Measurements from ENCODE around the gene AGBL1.

AGBL1 gene

DNA sequence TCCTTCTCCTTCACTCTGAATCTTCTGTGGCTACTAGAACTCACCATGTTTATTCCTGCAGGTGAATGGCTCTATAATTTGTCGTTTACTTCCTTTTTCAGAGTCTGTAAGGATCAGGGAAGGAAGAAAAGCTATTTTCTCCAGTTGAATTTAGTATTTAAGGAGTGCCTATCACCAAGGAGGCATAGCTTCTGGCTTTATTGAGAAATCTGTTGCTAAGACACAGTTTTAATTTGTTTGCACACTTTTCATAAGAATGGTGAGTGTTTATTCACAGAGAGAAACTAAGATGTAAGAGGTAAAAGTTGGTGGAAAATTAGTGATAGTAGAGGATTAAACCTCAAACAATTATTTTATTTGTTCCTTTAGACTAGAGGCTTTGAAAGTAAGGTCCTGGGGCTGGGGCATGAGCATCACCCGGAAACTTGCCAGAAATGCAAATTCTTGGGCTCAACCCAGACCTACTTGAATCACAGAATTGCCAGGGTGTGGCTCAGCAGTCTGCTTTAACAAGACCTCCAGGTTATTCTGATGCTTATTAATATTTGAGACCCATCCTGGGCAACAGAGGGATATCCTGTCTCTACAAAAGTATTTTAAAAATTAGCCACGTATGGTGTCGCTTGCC lies 461.3 kb downstream of the AGBL1 start:
- Histone ChIP-seq H3K4me1 (ENCODE audit: control insufficient read depth, insufficient read depth, low read length) (no peaks in the 10 kb centered on the region), H3K4me3 (ENCODE audit: low read depth, low read length) (no peak overlapping the region), H3K36me3 (ENCODE audit: control insufficient read depth in 2 of 2, insufficient read depth in 1 of 2, low read length in 2 of 2) (no peaks in the 10 kb centered on the region), H3K27ac (ENCODE audit: extremely low read depth, low read depth, low read length) (no peak overlapping the region), H3K9me3 (ENCODE audit: control insufficient read depth, insufficient read depth, low read depth, low read length) (no peaks in the 10 kb centered on the region)
- CTCF ChIA-PET, result interaction anchor here (0.6 to 0.9 kb wide), 2 partner anchors 109 to 815 kb away, joined by 3 read pairs; no protein-coding TSS in a partner anchor
- TF ChIP-seq, protein P1, sequence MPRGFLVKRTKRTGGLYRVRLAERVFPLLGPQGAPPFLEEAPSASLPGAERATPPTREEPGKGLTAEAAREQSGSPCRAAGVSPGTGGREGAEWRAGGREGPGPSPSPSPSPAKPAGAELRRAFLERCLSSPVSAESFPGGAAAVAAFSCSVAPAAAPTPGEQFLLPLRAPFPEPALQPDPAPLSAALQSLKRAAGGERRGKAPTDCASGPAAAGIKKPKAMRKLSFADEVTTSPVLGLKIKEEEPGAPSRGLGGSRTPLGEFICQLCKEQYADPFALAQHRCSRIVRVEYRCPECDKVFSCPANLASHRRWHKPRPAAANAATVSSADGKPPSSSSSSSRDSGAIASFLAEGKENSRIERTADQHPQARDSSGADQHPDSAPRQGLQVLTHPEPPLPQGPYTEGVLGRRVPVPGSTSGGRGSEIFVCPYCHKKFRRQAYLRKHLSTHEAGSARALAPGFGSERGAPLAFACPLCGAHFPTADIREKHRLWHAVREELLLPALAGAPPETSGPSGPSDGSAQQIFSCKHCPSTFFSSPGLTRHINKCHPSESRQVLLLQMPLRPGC (tag by site-specific recombination; IDR thresholded peaks at IDR 0.05), result no peak
- TF ChIP-seq, protein P2, sequence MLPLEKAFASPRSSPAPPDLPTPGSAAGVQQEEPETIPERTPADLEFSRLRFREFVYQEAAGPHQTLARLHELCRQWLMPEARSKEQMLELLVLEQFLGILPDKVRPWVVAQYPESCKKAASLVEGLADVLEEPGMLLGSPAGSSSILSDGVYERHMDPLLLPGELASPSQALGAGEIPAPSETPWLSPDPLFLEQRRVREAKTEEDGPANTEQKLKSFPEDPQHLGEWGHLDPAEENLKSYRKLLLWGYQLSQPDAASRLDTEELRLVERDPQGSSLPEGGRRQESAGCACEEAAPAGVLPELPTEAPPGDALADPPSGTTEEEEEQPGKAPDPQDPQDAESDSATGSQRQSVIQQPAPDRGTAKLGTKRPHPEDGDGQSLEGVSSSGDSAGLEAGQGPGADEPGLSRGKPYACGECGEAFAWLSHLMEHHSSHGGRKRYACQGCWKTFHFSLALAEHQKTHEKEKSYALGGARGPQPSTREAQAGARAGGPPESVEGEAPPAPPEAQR (tag by site-specific recombination; IDR thresholded peaks at IDR 0.05), result no peak
- no peak for TF ChIP-seq ZNF37A (tag by site-specific recombination; IDR thresholded peaks at IDR 0.05)
- TF ChIP-seq ZNF121 (tag by site-specific recombination; IDR thresholded peaks at IDR 0.05), result no peak
- TF ChIP-seq ZNF623 (tag by site-specific recombination; IDR thresholded peaks at IDR 0.05), result no peak
- no peak for TF ChIP-seq ZNF677 (tag by site-specific recombination; IDR thresholded peaks at IDR 0.05)
- TF ChIP-seq, protein P3, sequence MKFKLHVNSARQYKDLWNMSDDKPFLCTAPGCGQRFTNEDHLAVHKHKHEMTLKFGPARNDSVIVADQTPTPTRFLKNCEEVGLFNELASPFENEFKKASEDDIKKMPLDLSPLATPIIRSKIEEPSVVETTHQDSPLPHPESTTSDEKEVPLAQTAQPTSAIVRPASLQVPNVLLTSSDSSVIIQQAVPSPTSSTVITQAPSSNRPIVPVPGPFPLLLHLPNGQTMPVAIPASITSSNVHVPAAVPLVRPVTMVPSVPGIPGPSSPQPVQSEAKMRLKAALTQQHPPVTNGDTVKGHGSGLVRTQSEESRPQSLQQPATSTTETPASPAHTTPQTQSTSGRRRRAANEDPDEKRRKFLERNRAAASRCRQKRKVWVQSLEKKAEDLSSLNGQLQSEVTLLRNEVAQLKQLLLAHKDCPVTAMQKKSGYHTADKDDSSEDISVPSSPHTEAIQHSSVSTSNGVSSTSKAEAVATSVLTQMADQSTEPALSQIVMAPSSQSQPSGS (tag by site-specific recombination; IDR thresholded peaks at IDR 0.05; ENCODE audit: low read depth), result no peak
- no peak for TF ChIP-seq ZNF416 (tag by site-specific recombination; IDR thresholded peaks at IDR 0.05)
- no peak for TF ChIP-seq ZNF266 (tag by site-specific recombination; IDR thresholded peaks at IDR 0.05; ENCODE audit: low read depth)
- no peak for TF ChIP-seq ZNF10 (tag by site-specific recombination; IDR thresholded peaks at IDR 0.05)
- TF ChIP-seq, protein P4, sequence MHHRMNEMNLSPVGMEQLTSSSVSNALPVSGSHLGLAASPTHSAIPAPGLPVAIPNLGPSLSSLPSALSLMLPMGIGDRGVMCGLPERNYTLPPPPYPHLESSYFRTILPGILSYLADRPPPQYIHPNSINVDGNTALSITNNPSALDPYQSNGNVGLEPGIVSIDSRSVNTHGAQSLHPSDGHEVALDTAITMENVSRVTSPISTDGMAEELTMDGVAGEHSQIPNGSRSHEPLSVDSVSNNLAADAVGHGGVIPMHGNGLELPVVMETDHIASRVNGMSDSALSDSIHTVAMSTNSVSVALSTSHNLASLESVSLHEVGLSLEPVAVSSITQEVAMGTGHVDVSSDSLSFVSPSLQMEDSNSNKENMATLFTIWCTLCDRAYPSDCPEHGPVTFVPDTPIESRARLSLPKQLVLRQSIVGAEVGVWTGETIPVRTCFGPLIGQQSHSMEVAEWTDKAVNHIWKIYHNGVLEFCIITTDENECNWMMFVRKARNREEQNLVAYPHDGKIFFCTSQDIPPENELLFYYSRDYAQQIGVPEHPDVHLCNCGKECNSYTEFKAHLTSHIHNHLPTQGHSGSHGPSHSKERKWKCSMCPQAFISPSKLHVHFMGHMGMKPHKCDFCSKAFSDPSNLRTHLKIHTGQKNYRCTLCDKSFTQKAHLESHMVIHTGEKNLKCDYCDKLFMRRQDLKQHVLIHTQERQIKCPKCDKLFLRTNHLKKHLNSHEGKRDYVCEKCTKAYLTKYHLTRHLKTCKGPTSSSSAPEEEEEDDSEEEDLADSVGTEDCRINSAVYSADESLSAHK (tag by site-specific recombination; IDR thresholded peaks at IDR 0.05), result no peak
- no peak for TF ChIP-seq ZNF274 (IDR thresholded peaks at IDR 0.05; ENCODE audit: low read length)
- TF ChIP-seq ZNF274 (tag by site-specific recombination; IDR thresholded peaks at IDR 0.05; ENCODE audit: borderline replicate concordance), result no peak
- POLR2A ChIA-PET, result no interaction called here

DNA sequence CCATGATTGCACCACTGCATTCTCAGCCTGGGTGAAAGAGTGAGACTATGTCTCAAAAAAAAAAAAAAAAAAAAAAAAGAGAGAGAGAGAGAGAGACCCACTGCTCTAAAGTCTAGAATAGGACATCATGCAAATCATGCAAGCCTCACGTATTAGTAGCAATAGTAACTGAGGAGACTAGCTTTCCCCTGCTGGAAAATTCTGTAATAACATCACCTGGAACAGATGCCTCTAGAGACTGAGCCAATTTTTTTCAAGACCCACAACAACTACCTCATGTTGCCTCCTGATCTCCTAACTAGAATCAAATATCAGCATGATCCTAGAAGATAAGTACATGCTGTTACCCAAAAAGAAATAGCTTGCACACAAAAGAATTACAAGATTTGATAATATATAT lies 461.9 kb downstream of the AGBL1 start:
- H3K36me3 ChIP-seq (ENCODE audit: control insufficient read depth in 2 of 2, insufficient read depth in 1 of 2, low read length in 2 of 2), result no peaks in the 10 kb centered on the region
- POLR2A ChIA-PET, result no interaction called here
- CTCF ChIA-PET, result interaction anchor here (0.6 to 0.9 kb wide), 2 partner anchors 110 to 814 kb away, joined by 3 read pairs; no protein-coding TSS in a partner anchor
- TF ChIP-seq REPIN1 (tag by site-specific recombination; IDR thresholded peaks at IDR 0.05; ENCODE audit: low read depth) (no peak), ZNF624 (tag by site-specific recombination; IDR thresholded peaks at IDR 0.05) (no peak), ZNF114 (tag by site-specific recombination; IDR thresholded peaks at IDR 0.05) (no peak), ZNF701 (tag by site-specific recombination; IDR thresholded peaks at IDR 0.05) (no peak)
- TF ChIP-seq, protein P5, sequence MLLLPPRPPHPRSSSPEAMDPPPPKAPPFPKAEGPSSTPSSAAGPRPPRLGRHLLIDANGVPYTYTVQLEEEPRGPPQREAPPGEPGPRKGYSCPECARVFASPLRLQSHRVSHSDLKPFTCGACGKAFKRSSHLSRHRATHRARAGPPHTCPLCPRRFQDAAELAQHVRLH (tag by site-specific recombination; IDR thresholded peaks at IDR 0.05), result no peak
- no peak overlapping the region for H3K27ac ChIP-seq (ENCODE audit: extremely low read depth, low read depth, low read length)
- no peaks in the 10 kb centered on the region for H3K4me1 ChIP-seq (ENCODE audit: control insufficient read depth, insufficient read depth, low read length)
- no peaks in the 10 kb centered on the region for H3K9me3 ChIP-seq (ENCODE audit: control insufficient read depth, insufficient read depth, low read depth, low read length)
- no peak overlapping the region for H3K4me3 ChIP-seq (ENCODE audit: low read depth, low read length)
